DMS53 treated with DMSO at 0.1 percent for 48 hours (cell line): Measurements from ENCODE around the gene MSL2.
"Not testable (repeated sequence)": the region's sequence is repeated elsewhere in the genome, so short reads cannot be mapped to it uniquely, and the experiment has no call there.

ENCODE experiments used
- DNase-seq: peaks from one replicate; lab custom pipeline; 2025; ENCODE audit not compliant: unreplicated experiment; lab: John Stamatoyannopoulos, UW

Gene MSL2

DNA sequence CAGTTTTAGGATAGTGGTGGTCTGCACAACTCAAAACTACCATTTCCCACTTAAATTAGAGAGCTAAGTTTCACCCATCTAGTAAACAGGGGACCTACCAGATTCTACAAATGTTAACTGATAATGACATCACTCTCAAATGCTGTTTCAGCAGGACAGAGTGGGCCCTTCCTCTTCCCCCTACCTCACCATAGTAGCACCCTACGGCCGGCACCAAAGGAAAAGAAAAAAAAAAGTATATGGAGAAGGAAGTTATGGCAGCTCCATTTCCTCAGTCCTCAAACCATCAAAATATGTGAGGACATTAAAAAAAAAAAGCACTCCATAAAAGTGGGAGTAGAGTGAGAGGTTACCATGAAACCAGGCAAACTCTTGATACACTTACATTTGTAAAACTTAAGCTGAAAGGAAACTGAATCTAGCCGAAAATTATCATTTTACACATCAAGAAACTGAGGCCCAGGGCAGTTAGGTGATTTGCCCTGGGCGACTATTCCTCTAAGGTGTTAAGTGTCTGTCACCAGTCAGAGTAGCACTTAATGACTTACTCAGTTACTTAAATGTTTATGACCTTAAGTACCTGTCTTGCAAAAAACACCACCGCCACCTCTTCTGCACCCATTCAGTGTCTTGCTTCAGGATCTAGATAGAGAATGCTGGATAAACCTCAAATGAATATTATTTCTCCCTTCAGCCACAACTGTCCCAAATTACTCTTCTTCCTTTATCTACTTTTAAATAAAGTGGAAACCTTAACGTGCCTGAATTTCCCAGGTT, 2.7 kb downstream of the MSL2 start:
- no peak for DNase-seq

DNA sequence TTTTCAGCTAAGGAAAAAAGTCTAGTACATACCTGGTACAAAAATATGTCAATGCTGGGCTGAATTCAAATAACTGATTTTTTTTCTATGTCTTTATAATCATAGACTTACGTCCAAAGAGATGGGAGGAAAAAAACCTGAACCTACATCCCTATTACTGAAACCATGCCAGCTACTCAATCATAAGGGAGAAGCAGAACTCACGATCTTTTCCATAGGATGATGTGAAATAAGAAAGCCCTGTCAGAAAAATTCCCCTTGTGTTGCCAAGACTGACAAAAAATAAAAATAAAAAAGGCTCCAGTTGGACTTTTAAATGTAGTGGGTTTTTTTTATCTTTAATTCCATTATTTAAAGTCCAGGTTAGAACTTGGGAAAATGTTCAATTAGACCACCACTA, 3.3 kb downstream of the MSL2 start:
- no peak for DNase-seq

DNA sequence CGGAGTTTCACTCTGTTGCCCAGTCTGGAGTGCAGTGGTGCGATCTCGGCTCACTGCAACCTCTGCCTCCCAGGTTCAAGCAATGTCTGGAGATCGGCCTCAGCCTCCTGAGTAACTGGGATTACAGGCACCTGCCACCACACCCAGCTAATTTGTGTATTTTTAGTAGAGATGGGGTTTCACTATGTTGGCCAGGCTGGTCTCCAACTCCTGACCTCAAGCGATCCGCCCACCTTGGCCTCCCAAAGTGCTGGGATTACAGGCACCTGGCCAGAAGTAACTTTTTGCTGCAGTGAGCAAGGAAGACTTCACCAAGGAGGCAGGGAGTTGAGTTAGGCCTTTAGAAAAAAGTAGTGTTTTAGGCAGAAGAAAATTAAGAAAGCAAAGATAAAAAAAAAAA, 3.9 kb downstream of the MSL2 start:
- not testable (repeated sequence) for DNase-seq

DNA sequence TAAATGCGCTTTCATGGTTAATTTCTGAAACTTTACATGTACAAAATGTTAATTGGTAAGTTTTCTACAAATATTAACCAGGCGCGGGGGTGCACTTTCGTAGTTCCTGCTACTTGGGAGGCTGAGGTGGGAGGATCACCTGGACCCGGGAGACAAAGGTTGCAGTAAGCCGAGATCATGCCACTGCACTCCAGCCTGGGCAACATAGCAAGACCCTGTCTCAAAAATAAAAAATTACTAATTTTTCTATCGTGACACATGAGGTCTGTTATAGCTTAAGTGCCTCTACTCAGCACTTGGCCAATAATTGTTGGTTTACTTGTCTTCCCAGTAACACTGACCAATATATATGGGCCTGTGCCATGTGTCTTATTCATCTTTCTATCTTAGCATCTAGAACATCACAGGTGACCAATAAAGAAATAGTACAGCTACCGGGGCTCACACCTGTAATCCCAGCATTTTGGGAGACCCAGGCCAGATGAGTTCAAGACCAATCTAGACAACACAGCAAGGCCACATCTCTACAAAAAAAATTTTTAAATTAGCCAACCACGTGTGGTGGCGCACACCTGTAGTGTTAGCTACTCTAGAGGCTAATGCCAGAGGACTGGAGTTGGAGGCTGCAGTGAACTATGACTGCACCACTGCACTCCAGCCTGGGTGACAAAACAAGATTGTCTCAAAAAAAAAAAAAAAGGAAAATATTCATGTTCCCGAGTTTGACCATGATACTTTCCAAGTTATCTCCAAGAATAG, 6.1 kb downstream of the MSL2 start:
- DNase-seq = no peak

DNA sequence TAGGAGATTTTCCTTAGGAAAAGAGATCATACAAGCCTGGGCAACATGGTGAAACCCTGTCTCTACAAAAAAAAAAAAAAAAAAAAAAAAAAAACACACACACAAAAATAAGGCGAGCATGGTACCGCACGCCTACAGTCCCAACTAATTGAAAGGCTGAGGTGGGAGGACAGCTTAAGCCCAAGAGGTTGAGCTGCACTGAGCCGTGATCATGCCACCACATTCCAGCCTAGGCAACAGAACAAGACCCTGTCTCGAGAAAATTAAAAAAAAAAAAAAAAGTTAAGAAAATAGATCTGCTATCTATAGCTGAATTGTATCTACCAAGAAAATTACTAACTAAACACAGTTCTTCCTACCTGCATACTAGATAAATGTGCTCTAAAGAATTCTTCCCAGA, 7.1 kb downstream of the MSL2 start:
- no peak for DNase-seq

DNA sequence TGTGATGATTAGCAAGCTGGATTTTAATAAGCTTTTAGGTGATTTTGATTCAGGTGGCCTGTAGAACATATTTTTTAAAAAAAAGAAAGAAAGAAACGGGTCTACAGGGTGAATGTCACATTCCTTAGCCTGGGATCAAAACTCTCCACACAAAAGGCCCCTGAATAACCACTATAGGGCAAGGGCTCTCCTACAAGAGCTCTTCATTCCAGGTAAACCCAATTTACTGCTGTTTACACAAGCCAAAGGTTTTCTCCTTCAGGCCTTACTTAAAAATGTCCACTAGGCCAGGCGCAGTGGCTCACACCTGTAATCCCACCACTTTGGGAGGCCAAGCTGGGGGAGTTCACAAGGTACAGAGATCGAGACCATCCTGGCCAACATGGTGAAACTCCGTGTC, 8.3 kb downstream of the MSL2 start:
- no peak for DNase-seq

DNA sequence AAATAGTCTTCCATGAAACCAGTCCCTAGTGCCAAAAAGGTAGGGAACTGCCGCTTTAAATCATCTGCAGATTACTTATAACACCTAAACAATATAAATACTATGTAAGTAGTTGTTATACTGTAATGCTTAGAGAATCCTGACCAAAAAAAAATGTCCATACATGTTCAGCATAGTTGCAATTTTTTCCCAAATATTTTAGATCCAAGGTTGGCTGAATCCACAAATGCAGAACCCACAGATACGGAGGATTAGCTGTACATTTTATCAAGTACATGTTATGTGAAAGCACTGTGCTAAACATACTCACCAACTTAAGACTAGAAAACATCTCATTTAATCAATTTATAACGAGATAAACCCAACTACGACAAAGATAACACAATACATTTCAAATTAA, 9.3 kb downstream of the MSL2 start:
- no peak for DNase-seq

DNA sequence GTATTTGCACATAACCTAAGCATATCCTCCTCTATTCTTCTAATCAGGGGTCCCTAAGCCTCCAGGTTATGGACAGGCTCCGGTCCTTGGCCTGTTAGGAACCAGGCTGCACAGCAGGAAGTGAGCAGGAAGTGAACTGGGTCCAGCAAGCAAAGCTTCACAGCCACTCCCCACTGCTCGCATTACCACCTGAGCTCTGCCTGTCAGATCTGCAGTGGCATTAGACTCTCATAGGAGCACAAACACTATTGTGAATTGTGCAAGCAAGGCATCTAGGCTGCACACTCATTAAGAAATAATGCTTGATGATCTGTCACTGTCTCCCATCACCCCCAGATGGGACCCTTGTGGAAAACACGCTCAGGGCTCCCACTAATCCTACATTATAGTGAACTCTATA, 9.8 kb downstream of the MSL2 start:
- DNase-seq = peak; percentile 12

DNA sequence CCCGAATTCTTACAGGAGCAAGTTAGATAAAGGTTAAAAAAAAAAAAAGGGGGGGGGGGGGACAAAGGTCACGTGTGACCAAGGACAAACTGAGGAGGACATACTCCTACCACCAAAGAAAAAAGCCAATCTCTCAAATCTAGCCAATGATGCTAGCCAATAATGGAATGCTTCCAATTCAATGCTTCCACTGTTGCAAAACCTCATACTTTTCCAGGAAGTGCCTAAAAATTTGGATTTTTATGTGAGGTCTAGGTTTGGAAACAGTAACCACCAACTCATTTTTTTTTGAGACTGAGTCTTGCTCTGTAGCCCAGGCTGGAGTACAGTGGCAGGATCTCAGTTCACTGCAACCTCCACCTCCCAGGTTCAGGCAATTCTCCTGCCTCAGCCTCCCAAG, 11.4 kb downstream of the MSL2 start:
- no peak for DNase-seq

DNA sequence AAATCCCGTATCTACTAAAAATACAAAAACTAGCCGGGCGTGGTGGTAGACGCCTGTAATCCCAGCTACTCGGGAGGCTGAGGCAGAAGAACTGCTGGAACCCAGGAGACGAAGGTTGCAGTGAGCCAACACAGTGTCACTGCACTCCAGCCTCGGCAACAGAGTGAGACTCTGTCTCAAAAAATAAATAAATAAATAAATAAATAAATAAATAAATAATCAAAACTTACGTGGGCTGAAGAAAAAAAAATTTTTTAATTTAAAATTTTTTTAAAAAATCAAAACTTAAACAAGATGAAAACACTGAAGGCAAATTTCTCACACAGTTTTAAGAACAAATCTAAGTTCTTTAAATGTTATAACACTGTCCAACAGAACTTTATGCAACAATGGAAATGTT, 14.4 kb downstream of the MSL2 start:
- DNase-seq = no peak

DNA sequence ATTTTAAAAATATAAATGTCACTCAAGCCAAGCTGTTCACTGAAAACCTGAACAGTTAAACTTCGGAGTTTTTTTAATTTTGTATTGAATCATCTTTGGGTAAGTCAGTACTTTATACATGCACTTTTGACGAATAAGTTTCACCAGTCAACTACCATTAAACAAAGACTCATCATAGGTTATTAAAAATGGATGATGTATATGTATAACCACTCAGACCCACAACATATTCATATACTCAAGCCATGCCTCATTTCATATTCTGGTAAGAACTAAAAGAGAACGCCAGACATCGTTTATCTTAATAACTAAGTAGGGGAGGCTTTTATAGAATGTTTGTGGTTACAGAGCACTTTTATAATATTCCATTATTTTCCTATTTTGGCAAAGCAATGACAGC, 18.3 kb downstream of the MSL2 start:
- DNase-seq = no peak

DNA sequence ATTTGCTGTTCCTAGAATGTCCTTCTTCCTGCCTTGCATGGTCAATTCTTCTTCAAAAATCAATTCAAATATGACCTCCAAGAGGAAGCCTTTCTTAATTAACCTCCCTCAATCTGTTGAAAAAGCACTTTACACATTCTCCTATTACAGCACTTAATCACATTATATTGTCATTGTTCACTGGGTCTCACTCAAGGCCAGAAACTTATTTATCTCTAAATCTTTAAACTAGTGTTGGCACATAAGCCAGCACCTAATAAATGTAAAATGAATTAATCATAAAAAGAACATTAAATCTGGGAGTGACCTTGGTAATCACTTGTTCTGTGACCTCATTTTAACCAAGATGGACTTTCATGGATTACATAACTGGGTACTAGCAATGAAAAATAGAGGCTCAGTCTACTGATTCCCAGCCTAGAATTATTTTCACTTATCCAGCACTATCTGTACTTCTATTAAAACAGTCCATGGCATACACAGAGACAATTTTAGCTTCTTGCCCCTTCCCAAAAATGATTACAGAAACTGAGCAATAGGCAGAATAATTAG, 22.1 kb downstream of the MSL2 start:
- DNase-seq = no peak

DNA sequence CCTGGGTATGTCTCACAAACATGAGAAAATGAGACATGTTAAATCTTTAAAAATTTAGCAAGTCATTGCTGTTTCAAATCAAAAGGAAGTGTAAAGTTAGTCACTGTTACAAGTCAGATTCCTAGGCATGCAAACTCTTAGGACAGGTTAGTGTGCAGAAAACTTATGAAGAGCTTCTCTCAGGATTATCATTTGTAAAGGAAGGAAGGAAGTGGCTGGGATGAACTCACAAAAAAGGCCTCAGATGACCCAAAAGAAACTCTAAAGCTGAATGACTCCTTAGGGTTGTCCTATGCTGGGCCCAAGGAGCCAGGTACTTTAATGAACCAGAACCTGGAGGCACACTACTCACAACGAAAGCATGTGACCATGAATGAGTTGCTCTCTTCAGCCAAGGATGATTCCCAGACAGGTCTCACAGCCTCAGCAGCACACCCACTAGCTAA, 25.0 kb downstream of the MSL2 start:
- DNase-seq = no peak

DNA sequence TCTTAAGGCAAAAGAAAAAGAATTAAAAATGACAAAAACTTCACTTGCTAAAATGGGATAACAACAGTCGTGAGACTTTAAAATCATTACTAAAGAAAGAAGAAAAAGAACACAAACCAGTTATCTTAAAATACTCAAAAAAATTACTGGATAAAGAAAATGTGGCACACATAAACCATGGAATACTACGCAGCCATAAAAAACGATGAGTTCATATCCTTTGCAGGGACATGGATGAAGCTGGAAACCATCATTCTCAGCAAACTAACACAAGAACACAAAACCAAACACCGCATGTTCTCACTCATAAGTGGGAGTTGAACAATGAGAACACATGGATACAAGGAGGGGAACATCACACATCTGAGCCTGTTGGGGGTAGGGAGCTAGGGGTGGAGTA, 27.9 kb downstream of the MSL2 start:
- not testable (repeated sequence) for DNase-seq

DNA sequence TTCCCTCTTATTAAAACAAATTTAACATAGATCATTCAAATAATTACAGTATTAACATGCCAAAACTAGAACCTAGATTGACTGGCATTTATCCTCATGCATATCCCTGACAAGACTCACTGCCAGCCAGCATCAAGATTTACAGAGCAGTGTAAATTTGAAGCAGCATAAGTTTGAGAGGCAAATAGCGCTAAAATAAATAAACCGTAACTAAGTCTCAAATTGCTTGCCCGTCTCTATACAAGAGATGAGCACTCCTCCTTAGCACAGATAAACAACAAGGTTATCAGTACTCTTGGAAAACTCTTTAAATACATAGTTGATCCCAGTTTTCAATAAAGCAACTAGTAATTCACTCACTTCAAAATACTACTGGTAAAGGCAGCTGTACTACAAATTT, 29.6 kb downstream of the MSL2 start:
- no peak for DNase-seq

DNA sequence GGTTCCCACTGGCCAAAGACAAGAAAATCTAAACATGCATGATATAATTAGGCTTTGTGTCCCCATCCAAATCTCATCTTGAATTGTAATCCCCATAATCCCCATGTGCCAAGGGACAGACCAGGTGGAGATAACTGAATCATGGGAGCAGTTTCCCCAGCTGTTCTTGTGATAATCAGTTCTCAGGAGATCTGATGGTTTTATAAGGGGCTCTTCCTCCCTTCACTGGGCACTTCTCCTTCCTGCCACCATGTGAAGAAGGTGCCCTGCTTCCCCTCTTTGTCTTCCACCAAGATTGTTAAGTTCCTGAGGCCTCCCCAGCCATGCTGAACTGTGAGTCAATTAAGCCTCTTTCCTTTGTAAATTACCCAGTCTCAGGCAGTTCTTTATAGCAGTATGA, 32.5 kb downstream of the MSL2 start:
- DNase-seq = not testable (repeated sequence)

DNA sequence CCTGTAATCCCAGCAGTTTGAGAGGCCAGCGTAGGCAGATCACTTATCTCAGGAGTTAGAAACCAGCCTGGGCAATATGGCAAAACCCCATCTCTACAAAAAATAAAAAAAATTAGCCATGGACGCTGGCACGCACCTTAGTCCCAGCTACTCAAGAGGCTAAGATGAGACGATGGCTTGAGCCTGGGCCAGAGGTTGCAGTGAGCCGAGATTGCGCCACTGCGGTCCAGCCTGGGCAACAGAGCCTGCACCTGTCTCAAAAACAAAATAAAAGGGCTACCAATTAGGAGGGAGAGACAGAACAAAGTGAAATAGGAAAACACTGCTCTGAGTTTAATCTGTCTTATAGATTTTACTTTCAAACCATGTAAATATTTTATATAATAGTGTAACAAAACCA, 33.8 kb downstream of the MSL2 start:
- no peak for DNase-seq

DNA sequence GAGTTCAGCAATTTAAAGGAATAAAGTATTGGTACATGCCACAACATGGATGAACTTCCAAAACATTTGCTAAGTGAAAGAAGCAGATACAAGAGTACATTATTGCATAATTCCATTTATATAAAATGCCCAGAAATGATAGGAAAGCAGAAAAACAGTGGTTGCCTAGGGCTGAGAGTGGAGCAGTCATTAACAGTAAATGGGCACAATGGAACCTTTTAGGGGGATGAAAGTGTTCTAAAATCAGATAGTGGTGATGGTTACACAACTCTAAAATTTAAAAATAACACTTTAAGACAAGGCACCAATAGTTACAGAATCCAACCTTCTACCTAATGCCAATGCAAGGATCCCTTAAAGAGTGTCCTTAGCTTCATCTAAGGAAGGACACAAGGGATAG, 34.6 kb downstream of the MSL2 start:
- no peak for DNase-seq

DNA sequence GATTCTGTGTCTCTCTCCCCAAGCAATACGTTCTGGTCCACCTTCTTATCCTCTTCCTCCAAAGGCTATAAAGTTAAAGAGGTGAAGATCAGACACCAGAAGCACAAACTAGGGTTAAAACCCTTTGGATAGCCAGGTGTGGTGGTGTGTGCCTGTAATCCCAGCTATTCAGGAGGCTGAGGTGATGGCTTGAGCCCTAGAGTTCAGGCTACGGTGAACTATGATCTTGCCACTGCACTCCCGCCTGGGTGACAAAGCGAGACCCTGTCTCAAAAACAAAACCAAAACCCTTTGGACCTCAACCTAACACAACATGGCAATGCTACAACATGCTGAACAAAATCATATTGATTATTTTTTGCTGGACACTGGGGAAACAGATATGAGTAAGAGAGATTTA, 43.2 kb downstream of the MSL2 start:
- DNase-seq = no peak

DNA sequence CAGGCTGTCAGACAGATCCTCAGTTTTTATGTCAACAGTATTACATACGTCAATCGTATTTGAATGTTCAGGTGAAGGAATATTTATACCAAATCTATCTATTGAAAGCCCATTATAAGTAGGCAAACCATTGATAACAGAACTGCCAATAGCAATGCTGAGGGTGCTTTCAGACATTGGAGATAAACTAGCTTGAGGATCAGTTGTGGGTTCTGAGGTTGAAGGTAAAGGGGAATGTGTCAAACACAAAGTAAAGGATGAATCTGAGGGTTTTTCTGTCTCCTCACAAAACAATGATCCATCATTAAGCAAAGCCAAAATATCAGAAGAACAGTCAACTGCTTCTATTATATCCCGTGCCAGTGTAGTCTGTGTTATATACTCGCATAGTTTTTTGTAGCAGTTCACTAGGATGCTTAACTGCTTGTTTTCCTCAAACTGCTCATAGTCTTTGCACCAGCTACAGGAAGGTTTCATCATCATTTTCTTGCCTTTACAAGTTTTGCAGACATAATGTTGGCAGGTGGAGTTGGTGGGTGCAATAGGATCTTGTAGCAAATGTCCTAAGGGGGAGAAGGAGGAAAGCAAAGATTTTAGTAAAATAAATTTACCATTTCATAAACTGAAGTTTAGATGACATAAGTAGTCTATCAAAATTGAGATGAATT, 43.8 kb downstream of the MSL2 start:
- DNase-seq = no peak

DNA sequence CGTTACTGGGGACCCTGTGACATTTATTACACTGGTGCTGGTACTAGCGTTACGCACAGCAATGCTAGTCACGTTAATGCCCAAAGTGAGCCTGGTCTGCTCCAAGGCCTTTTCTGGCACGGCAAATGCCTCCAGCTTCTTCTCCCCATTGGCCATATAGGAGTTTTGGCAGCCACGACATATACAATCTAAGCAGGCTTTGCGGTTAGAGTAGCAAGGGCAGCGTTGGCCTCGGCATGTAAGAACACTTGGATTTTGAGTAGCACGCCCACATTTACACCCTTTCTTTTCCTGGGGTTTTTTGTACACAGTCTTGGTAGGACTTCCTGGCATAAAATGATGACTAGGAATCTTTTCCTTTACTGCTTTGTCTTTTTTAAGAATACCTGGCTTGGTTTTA, 44.9 kb downstream of the MSL2 start:
- DNase-seq = no peak

DNA sequence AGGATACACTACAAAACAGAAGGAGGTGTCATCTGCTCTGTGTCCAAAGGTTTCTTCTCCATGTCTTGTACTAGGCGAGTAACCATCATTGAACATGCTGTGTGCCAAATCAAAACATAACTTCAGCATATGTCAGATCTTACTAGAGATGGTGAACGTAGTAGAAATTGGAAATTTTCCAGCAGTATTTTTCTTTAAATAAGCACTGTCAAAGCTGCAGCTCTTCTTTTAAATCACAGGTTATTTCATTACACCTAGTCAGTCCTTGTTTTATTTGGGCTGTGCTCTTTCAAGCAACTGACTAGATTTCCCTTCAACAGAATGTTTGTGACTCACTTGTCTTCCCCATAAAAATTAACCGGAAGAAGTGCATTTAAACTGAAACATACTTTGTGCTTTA, 46.5 kb downstream of the MSL2 start:
- no peak for DNase-seq
